ENCODE measurements around the gene CCDC73.

DNA sequence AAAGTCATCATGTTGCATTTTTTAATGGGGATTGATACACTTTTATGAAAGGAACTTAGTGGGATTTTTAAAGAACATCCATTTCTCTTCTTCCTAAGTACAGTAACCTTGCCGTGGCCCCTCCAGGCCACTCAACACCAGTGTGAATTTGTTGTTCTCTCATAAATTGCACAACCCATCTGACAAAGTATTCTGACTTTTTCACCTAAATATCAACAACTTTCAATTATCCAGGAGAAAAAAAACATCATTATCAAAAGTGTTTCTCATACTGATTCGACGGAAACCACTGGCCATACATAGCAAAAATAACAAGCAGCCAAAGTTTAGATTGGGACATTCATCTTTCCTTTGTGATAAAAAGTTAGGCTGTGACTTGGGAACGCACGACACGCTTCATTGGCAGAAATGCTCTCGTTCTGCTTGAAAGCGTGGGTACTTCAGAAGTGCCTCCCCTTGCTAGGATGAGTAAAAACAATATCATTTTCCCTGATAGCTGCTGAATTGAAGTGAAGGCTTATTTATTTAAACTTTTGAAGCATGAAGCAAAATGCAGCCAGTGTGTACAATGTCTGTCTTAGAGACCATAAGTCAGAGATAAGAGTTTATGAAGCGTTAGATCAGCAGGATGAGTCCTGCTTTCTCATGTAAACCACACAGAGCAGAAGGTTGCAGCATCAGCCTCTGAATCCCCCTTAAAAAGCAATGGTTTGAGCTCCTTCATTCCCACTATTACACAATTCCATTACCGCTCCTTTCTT is 231.4 kb downstream of the CCDC73 start:
- TF ChIP-seq, protein P1, sequence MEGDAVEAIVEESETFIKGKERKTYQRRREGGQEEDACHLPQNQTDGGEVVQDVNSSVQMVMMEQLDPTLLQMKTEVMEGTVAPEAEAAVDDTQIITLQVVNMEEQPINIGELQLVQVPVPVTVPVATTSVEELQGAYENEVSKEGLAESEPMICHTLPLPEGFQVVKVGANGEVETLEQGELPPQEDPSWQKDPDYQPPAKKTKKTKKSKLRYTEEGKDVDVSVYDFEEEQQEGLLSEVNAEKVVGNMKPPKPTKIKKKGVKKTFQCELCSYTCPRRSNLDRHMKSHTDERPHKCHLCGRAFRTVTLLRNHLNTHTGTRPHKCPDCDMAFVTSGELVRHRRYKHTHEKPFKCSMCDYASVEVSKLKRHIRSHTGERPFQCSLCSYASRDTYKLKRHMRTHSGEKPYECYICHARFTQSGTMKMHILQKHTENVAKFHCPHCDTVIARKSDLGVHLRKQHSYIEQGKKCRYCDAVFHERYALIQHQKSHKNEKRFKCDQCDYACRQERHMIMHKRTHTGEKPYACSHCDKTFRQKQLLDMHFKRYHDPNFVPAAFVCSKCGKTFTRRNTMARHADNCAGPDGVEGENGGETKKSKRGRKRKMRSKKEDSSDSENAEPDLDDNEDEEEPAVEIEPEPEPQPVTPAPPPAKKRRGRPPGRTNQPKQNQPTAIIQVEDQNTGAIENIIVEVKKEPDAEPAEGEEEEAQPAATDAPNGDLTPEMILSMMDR (IDR thresholded peaks at IDR 0.05 in 4 of 5, conservative IDR thresholded peaks at IDR 0.05 in 1 of 5): no peak
- no peak for TF ChIP-seq POLR2A (IDR thresholded peaks at IDR 0.05)
